NT2/D1 (cell line): ENCODE data around the gene SUN2.

Experiments used
- YY1 ChIP-seq: IDR thresholded peaks from 2 replicates; pipeline ENCODE4 v1.6.1; 2011; ENCODE audit not compliant: insufficient read length, insufficient read depth
- ZNF274 ChIP-seq: IDR thresholded peaks from 2 replicates; pipeline ENCODE4 v1.6.1; 2011; ENCODE audit warnings: mild to moderate bottlenecking, low read depth, low read length

- TF ChIP-seq YY1 (no peak), ZNF274 (no peak)
Observed at GRCh38 chr22:38694049-38694448, 61.7 kb downstream of the SUN2 start.
